Nephron (organoid): ENCODE data around the gene HSPB1.
"Not testable (repeated sequence)": the region's sequence is repeated elsewhere in the genome, so short reads cannot be mapped to it uniquely, and the experiment has no call there.

Source experiments
- H3K27ac Mint-ChIP-seq, 3 experiments: 2 replicates each; pipeline ENCODE4 v1.8.0; 2020; ENCODE audit warnings: mixed read lengths in 3 of 3, mild to moderate bottlenecking in 2 of 3, moderate library complexity in 1 of 3
- H3K27me3 Mint-ChIP-seq: 2 replicates; pipeline ENCODE4 v1.8.0; 2021; ENCODE audit warnings: low read depth, mild to moderate bottlenecking, moderate library complexity, mixed read lengths
- H3K36me3 Mint-ChIP-seq: 2 replicates; pipeline ENCODE4 v1.8.0; 2020; ENCODE audit warnings: low read depth, mixed read lengths
- H3K4me1 Mint-ChIP-seq: 2 replicates; pipeline ENCODE4 v1.8.0; 2020; ENCODE audit warnings: mixed read lengths
- H3K4me3 Mint-ChIP-seq, 3 experiments: 2 replicates each; pipeline ENCODE4 v1.8.0; 2020; ENCODE audit warnings: mild to moderate bottlenecking in 3 of 3, mixed read lengths in 3 of 3, moderate library complexity in 2 of 3
- H3K9me3 Mint-ChIP-seq: 2 replicates; pipeline ENCODE4 v1.8.0; 2020; ENCODE audit warnings: mixed read lengths
- CTCF ChIP-seq, 3 experiments: fragments of 200-600 bp; sonication (generic); IDR thresholded peaks; one replicate each; pipeline ENCODE4 v1.5.0; 2021; ENCODE audit warnings: antibody characterized with exemption in 3 of 3; ENCODE audit not compliant: unreplicated experiment in 3 of 3

Gene HSPB1

GRCh38 chr7:76291351-76292212, 10.9 kb upstream of the HSPB1 start:
- TF ChIP-seq CTCF (IDR thresholded peaks at IDR 0.05; ENCODE audit: unreplicated experiment in 3 of 3): peak; percentile 95 to 98 (median 97)
- H3K4me3 Mint-ChIP-seq: peak overlapping the region; percentile 56 to 67 (median 62)
- no peaks in the 10 kb centered on the region for H3K36me3 Mint-ChIP-seq
- peak overlapping the region; percentile 61 to 88 (median 76) for H3K27ac Mint-ChIP-seq
- peaks cover 29% of the 10 kb centered on the region for H3K4me1 Mint-ChIP-seq
- peaks cover 11% of the 10 kb centered on the region for H3K27me3 Mint-ChIP-seq
- no peaks in the 10 kb centered on the region for H3K9me3 Mint-ChIP-seq

- no peak for TF ChIP-seq CTCF (IDR thresholded peaks at IDR 0.05; ENCODE audit: unreplicated experiment in 3 of 3)
- Mint-ChIP-seq H3K4me3 (peak overlapping the region; percentile 56 to 67 (median 62)), H3K27me3 (peaks cover 14% of the 10 kb centered on the region), H3K36me3 (no peaks in the 10 kb centered on the region), H3K9me3 (no peaks in the 10 kb centered on the region), H3K4me1 (peaks cover 34% of the 10 kb centered on the region), H3K27ac (peak overlapping the region; percentile 61 to 79 (median 76))
These were observed 10.3 kb upstream of the HSPB1 start for GRCh38 chr7:76292213-76292573.

GRCh38 chr7:76292911-76293310, 9.6 kb upstream of the HSPB1 start:
- peaks cover 37% of the 10 kb centered on the region for H3K4me1 Mint-ChIP-seq
- peak overlapping the region in 2 of 3 experiments; percentile 65 to 90 for H3K27ac Mint-ChIP-seq
- H3K36me3 Mint-ChIP-seq, H3K4me3 Mint-ChIP-seq, H3K9me3 Mint-ChIP-seq: not testable (repeated sequence)
- H3K27me3 Mint-ChIP-seq: peaks cover 12% of the 10 kb centered on the region

GRCh38 chr7:76293407-76293901, 9.0 kb upstream of the HSPB1 start:
- H3K36me3 Mint-ChIP-seq: no peaks in the 10 kb centered on the region
- peaks cover 37% of the 10 kb centered on the region for H3K4me1 Mint-ChIP-seq
- no peaks in the 10 kb centered on the region for H3K9me3 Mint-ChIP-seq
- H3K27me3 Mint-ChIP-seq: peaks cover 12% of the 10 kb centered on the region
- no peak for TF ChIP-seq CTCF (IDR thresholded peaks at IDR 0.05; ENCODE audit: unreplicated experiment in 3 of 3)
- peak overlapping the region; percentile 2 to 90 (median 65) for H3K27ac Mint-ChIP-seq
- peak overlapping the region in 2 of 3 experiments; percentile 3 for H3K4me3 Mint-ChIP-seq

- Mint-ChIP-seq H3K27ac (peak overlapping the region; percentile 46 to 90 (median 65)), H3K27me3 (peaks cover 12% of the 10 kb centered on the region), H3K4me1 (peaks cover 37% of the 10 kb centered on the region), H3K9me3 (no peaks in the 10 kb centered on the region), H3K36me3 (no peaks in the 10 kb centered on the region), H3K4me3 (peak overlapping the region in 2 of 3 experiments; percentile 22 to 43)
- no peak for TF ChIP-seq CTCF (IDR thresholded peaks at IDR 0.05; ENCODE audit: unreplicated experiment in 3 of 3)
These were observed 8.0 kb upstream of the HSPB1 start for GRCh38 chr7:76294344-76295024.
